Measurements from ENCODE around the gene TNFRSF14.

TNFRSF14 gene

DNA sequence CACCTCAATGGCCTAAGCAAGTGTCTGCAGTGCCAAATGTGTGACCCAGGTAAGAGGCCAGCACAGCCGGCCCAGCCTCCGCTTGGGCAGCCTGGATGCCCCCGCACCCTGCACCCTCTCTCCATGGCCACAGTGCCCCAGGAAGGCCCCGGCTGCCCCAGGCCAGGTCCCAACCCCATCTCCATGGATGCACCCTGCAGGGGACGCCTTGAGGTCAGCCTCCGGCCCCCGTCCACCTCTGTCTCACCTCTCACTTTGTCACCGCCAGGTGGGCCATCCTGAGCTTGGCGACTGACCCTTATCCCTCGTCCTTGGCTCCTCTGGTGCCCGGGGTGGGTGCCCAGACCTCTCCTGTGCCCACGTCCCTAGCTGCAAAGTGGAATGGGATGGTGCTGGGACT lies 2.2 kb downstream of the TNFRSF14 start:
- Histone ChIP-seq H3K4me3 (ENCODE audit: insufficient read depth, low read length, poor library complexity, severe bottlenecking) (no peak overlapping the region), H2AFZ (ENCODE audit: low read depth, low read length, severe bottlenecking) (no peak overlapping the region), H3K9me2 (replicated peaks; ENCODE audit: insufficient read depth, low read length) (no peaks in the 10 kb centered on the region), H3K27ac (ENCODE audit: low read depth, low read length) (no peak overlapping the region), H3K27me3 (ENCODE audit: low read length) (no peaks in the 10 kb centered on the region), H3K79me2 (ENCODE audit: insufficient read depth, low read length) (no peaks in the 10 kb centered on the region), H3K36me3 (ENCODE audit: low read length) (no peaks in the 10 kb centered on the region), H3K4me2 (ENCODE audit: low read depth, low read length, poor library complexity, severe bottlenecking) (no peak overlapping the region), H3K9ac (ENCODE audit: low read length) (no peak overlapping the region), H3K9me3 (ENCODE audit: insufficient read depth, low read length) (no peaks in the 10 kb centered on the region), H3F3A (ENCODE audit: insufficient read depth) (no peaks in the 10 kb centered on the region), H4K20me1 (ENCODE audit: low read depth, low read length) (no peaks in the 10 kb centered on the region)
- TF ChIP-seq EZH2phosphoT487 (conservative IDR thresholded peaks at IDR 0.05; ENCODE audit: low read length), result no peak
- TF ChIP-seq, protein P1, sequence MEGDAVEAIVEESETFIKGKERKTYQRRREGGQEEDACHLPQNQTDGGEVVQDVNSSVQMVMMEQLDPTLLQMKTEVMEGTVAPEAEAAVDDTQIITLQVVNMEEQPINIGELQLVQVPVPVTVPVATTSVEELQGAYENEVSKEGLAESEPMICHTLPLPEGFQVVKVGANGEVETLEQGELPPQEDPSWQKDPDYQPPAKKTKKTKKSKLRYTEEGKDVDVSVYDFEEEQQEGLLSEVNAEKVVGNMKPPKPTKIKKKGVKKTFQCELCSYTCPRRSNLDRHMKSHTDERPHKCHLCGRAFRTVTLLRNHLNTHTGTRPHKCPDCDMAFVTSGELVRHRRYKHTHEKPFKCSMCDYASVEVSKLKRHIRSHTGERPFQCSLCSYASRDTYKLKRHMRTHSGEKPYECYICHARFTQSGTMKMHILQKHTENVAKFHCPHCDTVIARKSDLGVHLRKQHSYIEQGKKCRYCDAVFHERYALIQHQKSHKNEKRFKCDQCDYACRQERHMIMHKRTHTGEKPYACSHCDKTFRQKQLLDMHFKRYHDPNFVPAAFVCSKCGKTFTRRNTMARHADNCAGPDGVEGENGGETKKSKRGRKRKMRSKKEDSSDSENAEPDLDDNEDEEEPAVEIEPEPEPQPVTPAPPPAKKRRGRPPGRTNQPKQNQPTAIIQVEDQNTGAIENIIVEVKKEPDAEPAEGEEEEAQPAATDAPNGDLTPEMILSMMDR (IDR thresholded peaks at IDR 0.05; ENCODE audit: insufficient read depth, low read length, poor library complexity, severe bottlenecking), result no peak

DNA sequence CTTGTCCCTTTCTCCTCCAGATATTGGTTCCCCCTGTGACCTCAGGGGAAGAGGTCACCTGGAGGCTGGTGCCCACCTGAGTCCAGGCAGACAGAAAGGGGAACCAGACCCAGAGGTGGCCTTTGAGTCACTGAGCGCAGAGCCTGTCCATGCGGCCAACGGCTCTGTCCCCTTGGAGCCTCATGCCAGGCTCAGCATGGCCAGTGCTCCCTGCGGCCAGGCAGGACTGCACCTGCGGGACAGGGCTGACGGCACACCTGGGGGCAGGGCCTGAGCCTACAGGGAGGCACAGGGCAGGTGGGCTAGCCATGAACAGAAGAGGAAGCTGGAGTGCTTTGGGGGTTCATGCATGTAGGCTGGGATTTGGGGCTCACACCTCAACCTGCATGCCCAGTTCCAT lies 2.7 kb downstream of the TNFRSF14 start:
- Histone ChIP-seq H3K27ac (ENCODE audit: low read depth, low read length) (no peak overlapping the region), H3K9ac (ENCODE audit: low read length) (no peak overlapping the region), H3K27me3 (ENCODE audit: low read length) (no peaks in the 10 kb centered on the region), H4K20me1 (ENCODE audit: low read depth, low read length) (no peaks in the 10 kb centered on the region), H3K79me2 (ENCODE audit: insufficient read depth, low read length) (no peaks in the 10 kb centered on the region), H3K9me2 (replicated peaks; ENCODE audit: insufficient read depth, low read length) (no peaks in the 10 kb centered on the region), H3F3A (ENCODE audit: insufficient read depth) (no peaks in the 10 kb centered on the region), H3K9me3 (ENCODE audit: insufficient read depth, low read length) (no peaks in the 10 kb centered on the region), H3K4me3 (ENCODE audit: insufficient read depth, low read length, poor library complexity, severe bottlenecking) (no peak overlapping the region), H3K4me2 (ENCODE audit: low read depth, low read length, poor library complexity, severe bottlenecking) (no peak overlapping the region), H3K36me3 (ENCODE audit: low read length) (no peaks in the 10 kb centered on the region), H2AFZ (ENCODE audit: low read depth, low read length, severe bottlenecking) (no peak overlapping the region)
- TF ChIP-seq EZH2phosphoT487 (conservative IDR thresholded peaks at IDR 0.05; ENCODE audit: low read length), result no peak
- TF ChIP-seq, protein P1 (IDR thresholded peaks at IDR 0.05; ENCODE audit: insufficient read depth, low read length, poor library complexity, severe bottlenecking), result no peak

DNA sequence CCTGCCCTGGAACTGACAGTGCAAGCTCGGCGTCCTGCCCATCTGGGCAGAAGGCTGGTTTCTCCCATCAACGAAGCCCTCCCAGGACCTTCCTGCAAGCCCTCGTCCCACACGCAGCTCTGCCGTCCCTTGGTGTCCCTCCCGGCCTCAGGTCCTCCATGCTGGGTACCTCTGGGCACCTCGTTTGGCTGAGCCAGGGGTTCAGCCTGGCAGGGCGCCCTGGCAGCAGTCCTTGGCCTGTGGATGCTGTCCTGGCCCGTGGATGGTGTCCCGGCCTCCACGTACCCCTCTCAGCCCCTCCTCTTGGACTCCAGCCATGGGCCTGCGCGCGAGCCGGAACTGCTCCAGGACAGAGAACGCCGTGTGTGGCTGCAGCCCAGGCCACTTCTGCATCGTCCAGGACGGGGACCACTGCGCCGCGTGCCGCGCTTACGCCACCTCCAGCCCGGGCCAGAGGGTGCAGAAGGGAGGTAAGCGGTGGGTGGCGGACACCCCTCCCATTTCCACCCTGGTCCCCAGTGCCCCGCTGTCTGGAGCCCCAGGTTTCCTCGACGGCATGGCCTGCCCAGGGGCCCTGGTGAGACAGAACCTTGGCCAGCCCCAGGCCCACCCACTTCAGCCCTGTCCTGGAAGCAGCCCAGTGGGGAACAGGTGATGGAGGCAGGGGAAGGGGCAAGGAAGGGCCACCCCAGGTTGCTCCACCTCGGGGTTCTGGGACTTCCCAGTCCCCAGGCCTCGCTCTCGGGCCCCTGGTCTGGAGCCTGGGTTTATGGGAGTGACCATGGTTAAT lies 3.5 kb downstream of the TNFRSF14 start:
- Histone ChIP-seq H3K9ac (ENCODE audit: low read length) (no peak overlapping the region), H3K9me3 (ENCODE audit: insufficient read depth, low read length) (no peaks in the 10 kb centered on the region), H3K27me3 (ENCODE audit: low read length) (no peaks in the 10 kb centered on the region), H4K20me1 (ENCODE audit: low read depth, low read length) (no peaks in the 10 kb centered on the region), H3K27ac (ENCODE audit: low read depth, low read length) (no peak overlapping the region), H3K4me3 (ENCODE audit: insufficient read depth, low read length, poor library complexity, severe bottlenecking) (no peak overlapping the region), H3K4me2 (ENCODE audit: low read depth, low read length, poor library complexity, severe bottlenecking) (no peak overlapping the region), H2AFZ (ENCODE audit: low read depth, low read length, severe bottlenecking) (no peak overlapping the region), H3K36me3 (ENCODE audit: low read length) (no peaks in the 10 kb centered on the region), H3K9me2 (replicated peaks; ENCODE audit: insufficient read depth, low read length) (no peaks in the 10 kb centered on the region), H3F3A (ENCODE audit: insufficient read depth) (no peaks in the 10 kb centered on the region), H3K79me2 (ENCODE audit: insufficient read depth, low read length) (no peaks in the 10 kb centered on the region)
- TF ChIP-seq EZH2phosphoT487 (conservative IDR thresholded peaks at IDR 0.05; ENCODE audit: low read length), result no peak
- TF ChIP-seq, protein P1 (IDR thresholded peaks at IDR 0.05; ENCODE audit: insufficient read depth, low read length, poor library complexity, severe bottlenecking), result no peak
